A549 (cell line): Measurements from ENCODE around the gene CSNK2A1.

Experiments used
- BHLHE40 ChIP-seq: IDR thresholded peaks from 2 replicates; pipeline ENCODE4 v1.6.1; 2012; ENCODE audit warnings: low read depth, low read length, inconsistent platforms
- CBX2 ChIP-seq: fragments of 200-600 bp; sonication (generic); IDR thresholded peaks from 2 replicates; pipeline ENCODE4 v1.6.1; 2016; ENCODE audit warnings: low read depth, mild to moderate bottlenecking, borderline replicate concordance
- CEBPB ChIP-seq, 2 experiments: fragments of >200 bp in 1 of 2; sonication (Bioruptor Twin) in 1 of 2; formaldehyde crosslinking in 1 of 2; IDR thresholded peaks; 2 replicates each; pipeline ENCODE4 v1.6.1; 2012 to 2016
- JUN ChIP-seq, 2 experiments: fragments of >200 bp; sonication (Bioruptor Twin); formaldehyde crosslinking; IDR thresholded peaks; 2 replicates in 1 of 2; 3 replicates in 1 of 2; pipeline ENCODE4 v1.6.1; 2016 to 2017
- POLR2A ChIP-seq: IDR thresholded peaks from 2 replicates; pipeline ENCODE4 v1.6.1; 2012; ENCODE audit warnings: mild to moderate bottlenecking, low read length
- POLR2AphosphoS2 ChIP-seq: conservative IDR thresholded peaks from 2 replicates; pipeline ENCODE4 v1.6.1; 2012; ENCODE audit warnings: low read length, improper control_type of control experiment, inconsistent platforms
- RAD21 ChIP-seq, 2 experiments: fragments of >200 bp in 1 of 2; sonication (Bioruptor Twin) in 1 of 2; formaldehyde crosslinking in 1 of 2; IDR thresholded peaks in 1 of 2; conservative IDR thresholded peaks in 1 of 2; 2 replicates in 1 of 2; 3 replicates in 1 of 2; pipeline ENCODE4 v1.6.1; 2012 to 2018; ENCODE audit warnings: inconsistent platforms in 1 of 2
- SMC3 ChIP-seq: fragments of >200 bp; sonication (Bioruptor Twin); formaldehyde crosslinking; IDR thresholded peaks from 3 replicates; pipeline ENCODE4 v1.6.1; 2018; ENCODE audit warnings: inconsistent platforms
- TF ChIP-seq, protein P1 (sequence below): fragments of >200 bp; sonication (Bioruptor Twin); formaldehyde crosslinking; IDR thresholded peaks from 3 replicates; pipeline ENCODE4 v1.5.1; 2016
- TF ChIP-seq, protein P2 (sequence below): fragments of 450-650 bp; IDR thresholded peaks from 2 replicates; pipeline ENCODE4 v1.6.1; 2014; ENCODE audit warnings: antibody characterized with exemption
- TF ChIP-seq, protein P3 (sequence below): IDR thresholded peaks from 2 replicates; pipeline ENCODE4 v1.6.1; 2012; ENCODE audit warnings: low read depth, borderline replicate concordance
- TF ChIP-seq, protein P4 (sequence below): IDR thresholded peaks from 2 replicates; pipeline ENCODE4 v1.6.1; 2012
- TF ChIP-seq, protein P5 (sequence below): fragments of >200 bp; sonication (Bioruptor Twin); formaldehyde crosslinking; IDR thresholded peaks from 3 replicates; pipeline ENCODE4 v1.6.1; 2016
- TF ChIP-seq, protein P6 (sequence below): fragments of 200-600 bp; sonication (generic); IDR thresholded peaks from 2 replicates; pipeline ENCODE4 v1.6.1; 2016; ENCODE audit warnings: antibody characterized with exemption, mild to moderate bottlenecking, moderate library complexity

DNA sequence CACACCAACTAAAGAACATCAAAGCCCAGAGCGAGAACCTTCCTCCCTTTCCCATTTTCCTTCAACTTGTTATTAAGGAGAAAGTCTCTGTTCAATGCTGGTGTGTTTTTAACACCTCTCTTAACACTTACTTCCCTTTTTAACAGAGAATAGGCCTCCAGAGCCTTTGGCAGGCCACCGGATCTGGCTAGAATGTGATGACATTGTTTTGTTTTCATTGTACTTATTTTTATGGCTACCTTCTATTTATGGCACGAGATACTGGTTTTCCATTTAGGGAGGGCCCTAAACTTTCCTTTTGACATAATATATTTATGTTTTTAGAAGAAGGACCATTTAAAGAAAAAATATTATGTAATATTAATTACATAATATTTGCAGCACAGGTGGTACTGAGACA, 44.9 kb upstream of the CSNK2A1 start:
- TF ChIP-seq, protein P1, sequence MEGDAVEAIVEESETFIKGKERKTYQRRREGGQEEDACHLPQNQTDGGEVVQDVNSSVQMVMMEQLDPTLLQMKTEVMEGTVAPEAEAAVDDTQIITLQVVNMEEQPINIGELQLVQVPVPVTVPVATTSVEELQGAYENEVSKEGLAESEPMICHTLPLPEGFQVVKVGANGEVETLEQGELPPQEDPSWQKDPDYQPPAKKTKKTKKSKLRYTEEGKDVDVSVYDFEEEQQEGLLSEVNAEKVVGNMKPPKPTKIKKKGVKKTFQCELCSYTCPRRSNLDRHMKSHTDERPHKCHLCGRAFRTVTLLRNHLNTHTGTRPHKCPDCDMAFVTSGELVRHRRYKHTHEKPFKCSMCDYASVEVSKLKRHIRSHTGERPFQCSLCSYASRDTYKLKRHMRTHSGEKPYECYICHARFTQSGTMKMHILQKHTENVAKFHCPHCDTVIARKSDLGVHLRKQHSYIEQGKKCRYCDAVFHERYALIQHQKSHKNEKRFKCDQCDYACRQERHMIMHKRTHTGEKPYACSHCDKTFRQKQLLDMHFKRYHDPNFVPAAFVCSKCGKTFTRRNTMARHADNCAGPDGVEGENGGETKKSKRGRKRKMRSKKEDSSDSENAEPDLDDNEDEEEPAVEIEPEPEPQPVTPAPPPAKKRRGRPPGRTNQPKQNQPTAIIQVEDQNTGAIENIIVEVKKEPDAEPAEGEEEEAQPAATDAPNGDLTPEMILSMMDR, result no peak
- TF ChIP-seq RAD21 (conservative IDR thresholded peaks at IDR 0.05 in 1 of 2, IDR thresholded peaks at IDR 0.05 in 1 of 2) (no peak), CEBPB (IDR thresholded peaks at IDR 0.05) (no peak), POLR2A (no peak), BHLHE40 (no peak), CBX2 (no peak), JUN (IDR thresholded peaks at IDR 0.05) (no peak), POLR2AphosphoS2 (no peak), SMC3 (no peak)
- TF ChIP-seq, protein P2, sequence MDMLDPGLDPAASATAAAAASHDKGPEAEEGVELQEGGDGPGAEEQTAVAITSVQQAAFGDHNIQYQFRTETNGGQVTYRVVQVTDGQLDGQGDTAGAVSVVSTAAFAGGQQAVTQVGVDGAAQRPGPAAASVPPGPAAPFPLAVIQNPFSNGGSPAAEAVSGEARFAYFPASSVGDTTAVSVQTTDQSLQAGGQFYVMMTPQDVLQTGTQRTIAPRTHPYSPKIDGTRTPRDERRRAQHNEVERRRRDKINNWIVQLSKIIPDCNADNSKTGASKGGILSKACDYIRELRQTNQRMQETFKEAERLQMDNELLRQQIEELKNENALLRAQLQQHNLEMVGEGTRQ, result no peak
- TF ChIP-seq, protein P3, sequence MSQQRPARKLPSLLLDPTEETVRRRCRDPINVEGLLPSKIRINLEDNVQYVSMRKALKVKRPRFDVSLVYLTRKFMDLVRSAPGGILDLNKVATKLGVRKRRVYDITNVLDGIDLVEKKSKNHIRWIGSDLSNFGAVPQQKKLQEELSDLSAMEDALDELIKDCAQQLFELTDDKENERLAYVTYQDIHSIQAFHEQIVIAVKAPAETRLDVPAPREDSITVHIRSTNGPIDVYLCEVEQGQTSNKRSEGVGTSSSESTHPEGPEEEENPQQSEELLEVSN, result no peak
- TF ChIP-seq, protein P4, sequence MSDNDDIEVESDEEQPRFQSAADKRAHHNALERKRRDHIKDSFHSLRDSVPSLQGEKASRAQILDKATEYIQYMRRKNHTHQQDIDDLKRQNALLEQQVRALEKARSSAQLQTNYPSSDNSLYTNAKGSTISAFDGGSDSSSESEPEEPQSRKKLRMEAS, result no peak
- TF ChIP-seq, protein P5, sequence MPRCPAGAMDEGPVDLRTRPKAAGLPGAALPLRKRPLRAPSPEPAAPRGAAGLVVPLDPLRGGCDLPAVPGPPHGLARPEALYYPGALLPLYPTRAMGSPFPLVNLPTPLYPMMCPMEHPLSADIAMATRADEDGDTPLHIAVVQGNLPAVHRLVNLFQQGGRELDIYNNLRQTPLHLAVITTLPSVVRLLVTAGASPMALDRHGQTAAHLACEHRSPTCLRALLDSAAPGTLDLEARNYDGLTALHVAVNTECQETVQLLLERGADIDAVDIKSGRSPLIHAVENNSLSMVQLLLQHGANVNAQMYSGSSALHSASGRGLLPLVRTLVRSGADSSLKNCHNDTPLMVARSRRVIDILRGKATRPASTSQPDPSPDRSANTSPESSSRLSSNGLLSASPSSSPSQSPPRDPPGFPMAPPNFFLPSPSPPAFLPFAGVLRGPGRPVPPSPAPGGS, result no peak
- TF ChIP-seq, protein P6, sequence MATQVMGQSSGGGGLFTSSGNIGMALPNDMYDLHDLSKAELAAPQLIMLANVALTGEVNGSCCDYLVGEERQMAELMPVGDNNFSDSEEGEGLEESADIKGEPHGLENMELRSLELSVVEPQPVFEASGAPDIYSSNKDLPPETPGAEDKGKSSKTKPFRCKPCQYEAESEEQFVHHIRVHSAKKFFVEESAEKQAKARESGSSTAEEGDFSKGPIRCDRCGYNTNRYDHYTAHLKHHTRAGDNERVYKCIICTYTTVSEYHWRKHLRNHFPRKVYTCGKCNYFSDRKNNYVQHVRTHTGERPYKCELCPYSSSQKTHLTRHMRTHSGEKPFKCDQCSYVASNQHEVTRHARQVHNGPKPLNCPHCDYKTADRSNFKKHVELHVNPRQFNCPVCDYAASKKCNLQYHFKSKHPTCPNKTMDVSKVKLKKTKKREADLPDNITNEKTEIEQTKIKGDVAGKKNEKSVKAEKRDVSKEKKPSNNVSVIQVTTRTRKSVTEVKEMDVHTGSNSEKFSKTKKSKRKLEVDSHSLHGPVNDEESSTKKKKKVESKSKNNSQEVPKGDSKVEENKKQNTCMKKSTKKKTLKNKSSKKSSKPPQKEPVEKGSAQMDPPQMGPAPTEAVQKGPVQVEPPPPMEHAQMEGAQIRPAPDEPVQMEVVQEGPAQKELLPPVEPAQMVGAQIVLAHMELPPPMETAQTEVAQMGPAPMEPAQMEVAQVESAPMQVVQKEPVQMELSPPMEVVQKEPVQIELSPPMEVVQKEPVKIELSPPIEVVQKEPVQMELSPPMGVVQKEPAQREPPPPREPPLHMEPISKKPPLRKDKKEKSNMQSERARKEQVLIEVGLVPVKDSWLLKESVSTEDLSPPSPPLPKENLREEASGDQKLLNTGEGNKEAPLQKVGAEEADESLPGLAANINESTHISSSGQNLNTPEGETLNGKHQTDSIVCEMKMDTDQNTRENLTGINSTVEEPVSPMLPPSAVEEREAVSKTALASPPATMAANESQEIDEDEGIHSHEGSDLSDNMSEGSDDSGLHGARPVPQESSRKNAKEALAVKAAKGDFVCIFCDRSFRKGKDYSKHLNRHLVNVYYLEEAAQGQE, result no peak
